OCI-LY7 (cell line): Measurements from ENCODE around the gene TTBK1.

Source experiments
- EZH2phosphoT487 ChIP-seq: fragments of 200-600 bp; sonication (generic); IDR thresholded peaks from 2 replicates; pipeline ENCODE4 v1.6.1; 2018; ENCODE audit warnings: low read depth, borderline replicate concordance, mild to moderate bottlenecking, mixed run types, antibody characterized with exemption, low read length, moderate library complexity, mixed read lengths
- TF ChIP-seq, protein P1 (sequence below): fragments of 200-600 bp; sonication (generic); conservative IDR thresholded peaks from 2 replicates; pipeline ENCODE4 v1.5.1; 2014; ENCODE audit warnings: mild to moderate bottlenecking, antibody characterized with exemption, low read length, moderate library complexity, mixed read lengths

DNA sequence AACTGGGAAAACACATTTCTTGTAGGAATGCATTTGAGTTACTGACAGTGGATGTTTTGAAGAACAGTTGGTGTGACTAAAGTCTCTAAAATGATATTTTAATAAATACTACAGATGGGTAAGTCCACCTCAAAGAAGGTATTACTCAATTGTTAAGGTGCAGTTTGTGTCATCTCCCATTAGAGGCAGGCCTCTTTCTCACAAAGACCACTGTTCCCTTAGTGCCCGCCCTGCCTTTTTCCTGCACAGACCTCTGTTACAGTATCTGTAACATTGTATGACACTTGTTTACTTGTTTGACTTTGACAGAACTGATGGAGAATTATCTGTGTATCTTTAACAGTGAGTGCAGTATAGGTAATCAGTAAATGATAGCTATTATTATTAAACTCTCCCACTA lies 70.5 kb downstream of the TTBK1 start:
- TF ChIP-seq, protein P1, sequence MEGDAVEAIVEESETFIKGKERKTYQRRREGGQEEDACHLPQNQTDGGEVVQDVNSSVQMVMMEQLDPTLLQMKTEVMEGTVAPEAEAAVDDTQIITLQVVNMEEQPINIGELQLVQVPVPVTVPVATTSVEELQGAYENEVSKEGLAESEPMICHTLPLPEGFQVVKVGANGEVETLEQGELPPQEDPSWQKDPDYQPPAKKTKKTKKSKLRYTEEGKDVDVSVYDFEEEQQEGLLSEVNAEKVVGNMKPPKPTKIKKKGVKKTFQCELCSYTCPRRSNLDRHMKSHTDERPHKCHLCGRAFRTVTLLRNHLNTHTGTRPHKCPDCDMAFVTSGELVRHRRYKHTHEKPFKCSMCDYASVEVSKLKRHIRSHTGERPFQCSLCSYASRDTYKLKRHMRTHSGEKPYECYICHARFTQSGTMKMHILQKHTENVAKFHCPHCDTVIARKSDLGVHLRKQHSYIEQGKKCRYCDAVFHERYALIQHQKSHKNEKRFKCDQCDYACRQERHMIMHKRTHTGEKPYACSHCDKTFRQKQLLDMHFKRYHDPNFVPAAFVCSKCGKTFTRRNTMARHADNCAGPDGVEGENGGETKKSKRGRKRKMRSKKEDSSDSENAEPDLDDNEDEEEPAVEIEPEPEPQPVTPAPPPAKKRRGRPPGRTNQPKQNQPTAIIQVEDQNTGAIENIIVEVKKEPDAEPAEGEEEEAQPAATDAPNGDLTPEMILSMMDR, result 0 out of 2 replicates have a peak, but pooled peaks have one; percentile 24
- TF ChIP-seq EZH2phosphoT487, result no peak
